ENCODE measurements around the gene EFNB1. TPM values are rescaled to one million over a fixed set of nuclear protein-coding genes. Genes with fewer than 3 reads are reported as not detected.

The EFNB1 gene
- total and polyA plus RNA-seq, 9 of the 15 experiments (the other 6 are each of a cell fraction or from before 2014, with no cell fraction given), result 0.01 to 2.1 (median 0.99) TPM; not detected in 1

DNA sequence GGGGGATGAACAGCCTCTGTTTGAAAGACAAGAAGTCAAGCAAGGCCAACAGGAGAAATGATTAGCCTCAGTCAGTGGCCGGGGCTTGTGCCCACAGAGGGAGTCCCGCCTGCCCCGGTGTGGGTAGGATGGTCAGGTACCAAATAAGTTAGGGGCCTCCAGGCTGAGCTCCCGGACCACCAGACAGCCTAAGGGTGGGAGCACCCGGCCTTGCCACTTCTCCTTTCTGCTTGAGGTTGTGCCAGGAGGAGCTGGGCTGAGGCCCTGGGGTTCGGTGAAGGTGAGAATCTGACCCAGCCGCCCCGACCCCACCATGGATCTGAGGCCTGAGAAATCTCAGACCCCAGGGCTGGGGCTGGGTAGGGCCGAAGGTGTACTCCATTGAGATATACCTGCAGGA lies 48.8 kb downstream of the EFNB1 start (continued):
- TF ChIP-seq, protein P1, sequence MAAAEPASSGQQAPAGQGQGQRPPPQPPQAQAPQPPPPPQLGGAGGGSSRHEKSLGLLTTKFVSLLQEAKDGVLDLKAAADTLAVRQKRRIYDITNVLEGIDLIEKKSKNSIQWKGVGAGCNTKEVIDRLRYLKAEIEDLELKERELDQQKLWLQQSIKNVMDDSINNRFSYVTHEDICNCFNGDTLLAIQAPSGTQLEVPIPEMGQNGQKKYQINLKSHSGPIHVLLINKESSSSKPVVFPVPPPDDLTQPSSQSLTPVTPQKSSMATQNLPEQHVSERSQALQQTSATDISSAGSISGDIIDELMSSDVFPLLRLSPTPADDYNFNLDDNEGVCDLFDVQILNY (CRISPR knock-in tag; IDR thresholded peaks at IDR 0.05), result no peak
- TF ChIP-seq, protein P2, sequence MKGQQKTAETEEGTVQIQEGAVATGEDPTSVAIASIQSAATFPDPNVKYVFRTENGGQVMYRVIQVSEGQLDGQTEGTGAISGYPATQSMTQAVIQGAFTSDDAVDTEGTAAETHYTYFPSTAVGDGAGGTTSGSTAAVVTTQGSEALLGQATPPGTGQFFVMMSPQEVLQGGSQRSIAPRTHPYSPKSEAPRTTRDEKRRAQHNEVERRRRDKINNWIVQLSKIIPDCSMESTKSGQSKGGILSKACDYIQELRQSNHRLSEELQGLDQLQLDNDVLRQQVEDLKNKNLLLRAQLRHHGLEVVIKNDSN (CRISPR knock-in tag; IDR thresholded peaks at IDR 0.05), result no peak
- TF ChIP-seq TARDBP (IDR thresholded peaks at IDR 0.05), result no peak
- no peak for TF ChIP-seq FOXA3 (CRISPR knock-in tag; conservative IDR thresholded peaks at IDR 0.05 in 1 of 2, IDR thresholded peaks at IDR 0.05 in 1 of 2)
- TF ChIP-seq, protein P3, sequence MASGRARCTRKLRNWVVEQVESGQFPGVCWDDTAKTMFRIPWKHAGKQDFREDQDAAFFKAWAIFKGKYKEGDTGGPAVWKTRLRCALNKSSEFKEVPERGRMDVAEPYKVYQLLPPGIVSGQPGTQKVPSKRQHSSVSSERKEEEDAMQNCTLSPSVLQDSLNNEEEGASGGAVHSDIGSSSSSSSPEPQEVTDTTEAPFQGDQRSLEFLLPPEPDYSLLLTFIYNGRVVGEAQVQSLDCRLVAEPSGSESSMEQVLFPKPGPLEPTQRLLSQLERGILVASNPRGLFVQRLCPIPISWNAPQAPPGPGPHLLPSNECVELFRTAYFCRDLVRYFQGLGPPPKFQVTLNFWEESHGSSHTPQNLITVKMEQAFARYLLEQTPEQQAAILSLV (tag; IDR thresholded peaks at IDR 0.05), result no peak
- no peak for TF ChIP-seq SNRNP70 (optimal IDR thresholded peaks at IDR 0.05; ENCODE audit: low read depth, low read length)

DNA sequence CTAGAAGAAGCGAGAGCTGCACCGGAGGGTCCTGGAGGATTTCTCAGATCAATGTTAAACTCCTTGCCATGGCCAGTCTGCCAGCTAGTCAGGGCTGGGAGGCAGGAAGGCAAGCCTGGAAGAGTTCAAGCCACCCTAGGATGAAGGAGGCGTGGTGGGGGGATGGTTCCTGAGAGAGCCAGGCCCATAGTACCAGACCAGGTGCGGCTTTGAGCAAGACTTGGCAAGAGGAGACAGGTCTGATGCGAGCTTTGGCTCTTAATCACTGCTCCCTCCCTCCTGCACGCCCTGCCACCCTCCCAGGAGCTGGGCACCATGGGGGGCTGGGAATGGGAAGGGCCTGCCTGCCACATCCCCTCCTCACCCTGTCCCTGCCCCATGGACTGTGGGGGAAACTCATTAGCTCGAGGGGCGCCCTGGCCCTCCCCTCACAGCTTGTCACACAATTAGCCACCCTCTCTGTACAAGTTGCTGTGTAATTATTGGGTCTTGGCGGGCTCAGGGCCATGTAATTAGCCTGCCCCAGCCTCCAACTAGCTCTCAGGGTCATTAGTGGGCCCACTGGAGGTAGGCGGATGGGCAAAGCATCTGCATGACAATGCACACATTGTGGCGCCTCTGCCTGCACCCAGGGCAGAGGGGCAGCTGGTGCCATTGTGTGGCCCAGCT lies 50.3 kb downstream of the EFNB1 start:
- in situ Hi-C loops (cut with MboI), result no loop called here
- BruUV-seq (replicated peaks), result no TSS peak
- POLR2A ChIA-PET, result no interaction called here
- TF ChIP-seq HEY1 (CRISPR knock-in tag; IDR thresholded peaks at IDR 0.05; ENCODE audit: borderline replicate concordance) (no peak), KDM1A (IDR thresholded peaks at IDR 0.05) (no peak), BRF1 (IDR thresholded peaks at IDR 0.05; ENCODE audit: borderline replicate concordance, extremely low read depth, insufficient read length) (no peak), KAT8 (IDR thresholded peaks at IDR 0.05; ENCODE audit: low read depth) (no peak), THRAP3 (IDR thresholded peaks at IDR 0.05; ENCODE audit: borderline replicate concordance) (no peak)
- TF ChIP-seq, protein P4, sequence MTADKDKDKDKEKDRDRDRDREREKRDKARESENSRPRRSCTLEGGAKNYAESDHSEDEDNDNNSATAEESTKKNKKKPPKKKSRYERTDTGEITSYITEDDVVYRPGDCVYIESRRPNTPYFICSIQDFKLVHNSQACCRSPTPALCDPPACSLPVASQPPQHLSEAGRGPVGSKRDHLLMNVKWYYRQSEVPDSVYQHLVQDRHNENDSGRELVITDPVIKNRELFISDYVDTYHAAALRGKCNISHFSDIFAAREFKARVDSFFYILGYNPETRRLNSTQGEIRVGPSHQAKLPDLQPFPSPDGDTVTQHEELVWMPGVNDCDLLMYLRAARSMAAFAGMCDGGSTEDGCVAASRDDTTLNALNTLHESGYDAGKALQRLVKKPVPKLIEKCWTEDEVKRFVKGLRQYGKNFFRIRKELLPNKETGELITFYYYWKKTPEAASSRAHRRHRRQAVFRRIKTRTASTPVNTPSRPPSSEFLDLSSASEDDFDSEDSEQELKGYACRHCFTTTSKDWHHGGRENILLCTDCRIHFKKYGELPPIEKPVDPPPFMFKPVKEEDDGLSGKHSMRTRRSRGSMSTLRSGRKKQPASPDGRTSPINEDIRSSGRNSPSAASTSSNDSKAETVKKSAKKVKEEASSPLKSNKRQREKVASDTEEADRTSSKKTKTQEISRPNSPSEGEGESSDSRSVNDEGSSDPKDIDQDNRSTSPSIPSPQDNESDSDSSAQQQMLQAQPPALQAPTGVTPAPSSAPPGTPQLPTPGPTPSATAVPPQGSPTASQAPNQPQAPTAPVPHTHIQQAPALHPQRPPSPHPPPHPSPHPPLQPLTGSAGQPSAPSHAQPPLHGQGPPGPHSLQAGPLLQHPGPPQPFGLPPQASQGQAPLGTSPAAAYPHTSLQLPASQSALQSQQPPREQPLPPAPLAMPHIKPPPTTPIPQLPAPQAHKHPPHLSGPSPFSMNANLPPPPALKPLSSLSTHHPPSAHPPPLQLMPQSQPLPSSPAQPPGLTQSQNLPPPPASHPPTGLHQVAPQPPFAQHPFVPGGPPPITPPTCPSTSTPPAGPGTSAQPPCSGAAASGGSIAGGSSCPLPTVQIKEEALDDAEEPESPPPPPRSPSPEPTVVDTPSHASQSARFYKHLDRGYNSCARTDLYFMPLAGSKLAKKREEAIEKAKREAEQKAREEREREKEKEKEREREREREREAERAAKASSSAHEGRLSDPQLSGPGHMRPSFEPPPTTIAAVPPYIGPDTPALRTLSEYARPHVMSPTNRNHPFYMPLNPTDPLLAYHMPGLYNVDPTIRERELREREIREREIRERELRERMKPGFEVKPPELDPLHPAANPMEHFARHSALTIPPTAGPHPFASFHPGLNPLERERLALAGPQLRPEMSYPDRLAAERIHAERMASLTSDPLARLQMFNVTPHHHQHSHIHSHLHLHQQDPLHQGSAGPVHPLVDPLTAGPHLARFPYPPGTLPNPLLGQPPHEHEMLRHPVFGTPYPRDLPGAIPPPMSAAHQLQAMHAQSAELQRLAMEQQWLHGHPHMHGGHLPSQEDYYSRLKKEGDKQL (CRISPR knock-in tag; IDR thresholded peaks at IDR 0.05; ENCODE audit: borderline replicate concordance), result no peak

More for the DNA sequence above, 50.3 kb downstream of the EFNB1 start:
- no peak for FAIRE-seq
- Histone ChIP-seq H3K9me1 (ENCODE audit: control insufficient read depth, insufficient read depth, low read length) (no peaks in the 10 kb centered on the region), H3K9ac (ENCODE audit: insufficient read depth in 1 of 2, low read depth in 2 of 2, low read length in 2 of 2) (no peak overlapping the region), H2AFZ (ENCODE audit: low read depth, low read length) (no peak overlapping the region), H3K4me3 (no peak overlapping the region), H3K27me3 (ENCODE audit: control insufficient read depth in 2 of 2, insufficient read depth in 2 of 2, low read length in 2 of 2) (peaks cover 0 to 4% of the 10 kb centered on the region in 2 experiments; a peak in 1 of 5 replicates), H3K4me1 (replicated peaks in 1 of 2; ENCODE audit: control insufficient read depth in 2 of 2, insufficient read depth in 2 of 2, low read length in 2 of 2) (no peaks in the 10 kb centered on the region), H3K9me3 (replicated peaks; ENCODE audit: control insufficient read depth, insufficient read depth, low read depth, low read length) (no peaks in the 10 kb centered on the region), H3K36me3 (ENCODE audit: control insufficient read depth, insufficient read depth, low read length) (no peaks in the 10 kb centered on the region), H3K27ac (ENCODE audit: extremely low read depth, low read depth, low read length) (no peak overlapping the region), H4K20me1 (replicated peaks; ENCODE audit: control insufficient read depth, insufficient read depth, low read length) (no peaks in the 10 kb centered on the region; the same call in 1 of the 2 replicates), H3K4me2 (ENCODE audit: insufficient read depth, low read length) (no peak overlapping the region), H3K79me2 (ENCODE audit: control insufficient read depth, insufficient read depth, low read length) (no peaks in the 10 kb centered on the region)
- CTCF ChIA-PET (ENCODE audit: low intra/inter-chr PET ratio), result no interaction called here
- intact Hi-C loops (cut with micrococcal nuclease), result no loop called here
- WGBS (ENCODE audit: insufficient coverage, low coverage, missing lambda C conversion rate), result 2% methylated on average over 8 of the region's 11 CpGs
- DNase-seq (ENCODE audit: extremely low read depth in 1 of 4, low spot score in 3 of 4), result no peak
- no peak for ATAC-seq

All from K562 (cell line).